HEK293T (cell line): ENCODE measurements around the gene PTGR1.

Experiments used
- BHLHE40 ChIP-seq: fragments of 450-650 bp; IDR thresholded peaks from 2 replicates; pipeline ENCODE4 v1.6.1; 2016; ENCODE audit warnings: mild to moderate bottlenecking, moderate library complexity, borderline replicate concordance
- CTBP1 ChIP-seq: fragments of 450-650 bp; IDR thresholded peaks from 2 replicates; pipeline ENCODE4 v1.6.1; 2016; ENCODE audit warnings: borderline replicate concordance
- ELF4 ChIP-seq: fragments of 450-650 bp; IDR thresholded peaks from 2 replicates; pipeline ENCODE4 v1.6.1; 2017; ENCODE audit warnings: antibody characterized with exemption
- FOXM1 ChIP-seq: fragments of 450-650 bp; IDR thresholded peaks from 2 replicates; pipeline ENCODE4 v1.6.1; 2017; ENCODE audit warnings: mild to moderate bottlenecking, borderline replicate concordance
- NFRKB ChIP-seq: fragments of 450-650 bp; IDR thresholded peaks from 2 replicates; pipeline ENCODE4 v1.6.1; 2016; ENCODE audit warnings: mild to moderate bottlenecking, moderate library complexity
- SP1 ChIP-seq: fragments of 450-650 bp; IDR thresholded peaks from 2 replicates; pipeline ENCODE4 v1.6.1; 2017
- SUZ12 ChIP-seq: fragments of 450-650 bp; IDR thresholded peaks from 2 replicates; pipeline ENCODE4 v1.6.1; 2016; ENCODE audit warnings: mild to moderate bottlenecking
- TARDBP ChIP-seq: fragments of 450-650 bp; IDR thresholded peaks from 2 replicates; pipeline ENCODE4 v1.6.1; 2016
- ZNF384 ChIP-seq: fragments of 450-650 bp; IDR thresholded peaks from 2 replicates; pipeline ENCODE4 v1.6.1; 2016

- TF ChIP-seq ZNF384 (no peak), ELF4 (no peak), NFRKB (no peak), FOXM1 (no peak), BHLHE40 (no peak), TARDBP (no peak), SUZ12 (no peak), SP1 (no peak), CTBP1 (no peak)
Measured at GRCh38 chr9:111632060-111632459, 32.6 kb upstream of the PTGR1 start.
